Skeletal muscle satellite cell (primary cell): ENCODE data around the gene PALLD.

Source experiments
- H3K27me3 ChIP-seq: 2 replicates; pipeline ENCODE4 v1.7.0; 2013; ENCODE audit warnings: low read length; ENCODE audit not compliant: control insufficient read depth, insufficient read depth
- H3K36me3 ChIP-seq: 2 replicates; pipeline ENCODE4 v1.7.0; 2013; ENCODE audit warnings: mild to moderate bottlenecking, control low read depth, low read length; ENCODE audit not compliant: insufficient read depth
- H3K4me1 ChIP-seq: 2 replicates; pipeline ENCODE4 v1.7.0; 2013; ENCODE audit warnings: low read length; ENCODE audit not compliant: control insufficient read depth, insufficient read depth
- H3K4me2 ChIP-seq: 2 replicates; pipeline ENCODE4 v1.7.0; 2013; ENCODE audit warnings: mild to moderate bottlenecking, low read length
- H3K4me3 ChIP-seq: 2 replicates; pipeline ENCODE4 v1.7.0; 2013; ENCODE audit warnings: low read length
- H3K9ac ChIP-seq: 2 replicates; pipeline ENCODE4 v1.7.0; 2013; ENCODE audit warnings: mild to moderate bottlenecking, low read depth, low read length, moderate library complexity
- H3K9me3 ChIP-seq: replicated peaks from 2 replicates; pipeline ENCODE4 v1.7.0; 2013; ENCODE audit warnings: mild to moderate bottlenecking, control low read depth, low read length

Gene PALLD

GRCh38 chr4:168614281-168615057 lies 117.6 kb downstream of the PALLD start:
- no peaks in the 10 kb centered on the region for H3K9me3 ChIP-seq
- H3K36me3 ChIP-seq: no peaks in the 10 kb centered on the region
- H3K4me2 ChIP-seq: peak overlapping the region; percentile 34
- peaks cover 80% of the 10 kb centered on the region for H3K4me1 ChIP-seq
- H3K9ac ChIP-seq: peak overlapping the region; percentile 70
- H3K4me3 ChIP-seq: no peak overlapping the region
- H3K27me3 ChIP-seq: no peaks in the 10 kb centered on the region

- H3K4me2 ChIP-seq: peak overlapping the region; percentile 34
- H3K36me3 ChIP-seq: no peaks in the 10 kb centered on the region
- no peaks in the 10 kb centered on the region for H3K27me3 ChIP-seq
- H3K4me3 ChIP-seq: no peak overlapping the region
- no peaks in the 10 kb centered on the region for H3K9me3 ChIP-seq
- peaks cover 85% of the 10 kb centered on the region for H3K4me1 ChIP-seq
- peak overlapping the region; percentile 70 for H3K9ac ChIP-seq
Observed at GRCh38 chr4:168615294-168616065, 118.6 kb downstream of the PALLD start.

- peaks cover 82% of the 10 kb centered on the region for H3K4me1 ChIP-seq
- no peaks in the 10 kb centered on the region for H3K36me3 ChIP-seq
- peak overlapping the region; percentile 15 for H3K4me3 ChIP-seq
- H3K9me3 ChIP-seq: no peaks in the 10 kb centered on the region
- H3K9ac ChIP-seq: peak overlapping the region; percentile 83
- H3K4me2 ChIP-seq: peak overlapping the region; percentile 54
- H3K27me3 ChIP-seq: no peaks in the 10 kb centered on the region
Observed at GRCh38 chr4:168618577-168619265, 121.9 kb downstream of the PALLD start.

- H3K4me2 ChIP-seq: peak overlapping the region; percentile 54
- no peaks in the 10 kb centered on the region for H3K27me3 ChIP-seq
- H3K9ac ChIP-seq: peak overlapping the region; percentile 83
- H3K36me3 ChIP-seq: no peaks in the 10 kb centered on the region
- no peaks in the 10 kb centered on the region for H3K9me3 ChIP-seq
- peaks cover 82% of the 10 kb centered on the region for H3K4me1 ChIP-seq
- peak overlapping the region; percentile 15 for H3K4me3 ChIP-seq
Observed at GRCh38 chr4:168619266-168619631, 122.4 kb downstream of the PALLD start.

- Histone ChIP-seq H3K9me3 (no peaks in the 10 kb centered on the region), H3K9ac (peak overlapping the region; percentile 87), H3K4me3 (no peak overlapping the region)
Observed at GRCh38 chr4:168621806-168622589, 125.1 kb downstream of the PALLD start.

GRCh38 chr4:168622600-168622999 lies 125.7 kb downstream of the PALLD start:
- Histone ChIP-seq H3K4me2 (peak overlapping the region; percentile 58), H3K9me3 (no peaks in the 10 kb centered on the region), H3K4me1 (peaks cover 62% of the 10 kb centered on the region), H3K27me3 (no peaks in the 10 kb centered on the region), H3K4me3 (no peak overlapping the region), H3K36me3 (no peaks in the 10 kb centered on the region), H3K9ac (peak overlapping the region; percentile 87)

More at GRCh38 chr4:168621806-168622589, 125.1 kb downstream of the PALLD start:
- Histone ChIP-seq H3K27me3 (no peaks in the 10 kb centered on the region), H3K4me2 (peak overlapping the region; percentile 58), H3K36me3 (no peaks in the 10 kb centered on the region), H3K4me1 (peaks cover 63% of the 10 kb centered on the region)

GRCh38 chr4:168623011-168623410 lies 126.2 kb downstream of the PALLD start:
- peak overlapping the region; percentile 87 for H3K9ac ChIP-seq
- H3K4me2 ChIP-seq: peak overlapping the region; percentile 58
- no peak overlapping the region for H3K4me3 ChIP-seq
- no peaks in the 10 kb centered on the region for H3K9me3 ChIP-seq
- no peaks in the 10 kb centered on the region for H3K27me3 ChIP-seq
- H3K36me3 ChIP-seq: no peaks in the 10 kb centered on the region
- peaks cover 58% of the 10 kb centered on the region for H3K4me1 ChIP-seq

- no peaks in the 10 kb centered on the region for H3K36me3 ChIP-seq
- no peaks in the 10 kb centered on the region for H3K27me3 ChIP-seq
- peaks cover 53% of the 10 kb centered on the region for H3K4me1 ChIP-seq
- H3K9ac ChIP-seq: peak overlapping the region; percentile 87
- no peaks in the 10 kb centered on the region for H3K9me3 ChIP-seq
- no peak overlapping the region for H3K4me2 ChIP-seq
- H3K4me3 ChIP-seq: no peak overlapping the region
Observed at GRCh38 chr4:168623484-168623883, 126.6 kb downstream of the PALLD start.

- H3K4me2 ChIP-seq: no peak overlapping the region
- peaks cover 38% of the 10 kb centered on the region for H3K4me1 ChIP-seq
- H3K27me3 ChIP-seq: no peaks in the 10 kb centered on the region
- no peaks in the 10 kb centered on the region for H3K9me3 ChIP-seq
- no peaks in the 10 kb centered on the region for H3K36me3 ChIP-seq
- H3K4me3 ChIP-seq: no peak overlapping the region
- H3K9ac ChIP-seq: no peak overlapping the region
Observed at GRCh38 chr4:168628251-168628650, 131.4 kb downstream of the PALLD start.

GRCh38 chr4:168629566-168629965 lies 132.7 kb downstream of the PALLD start:
- Histone ChIP-seq H3K36me3 (no peaks in the 10 kb centered on the region), H3K9ac (peak overlapping the region; percentile 97), H3K4me2 (peak overlapping the region; percentile 80), H3K4me3 (peak overlapping the region; percentile 86), H3K4me1 (peaks cover 28% of the 10 kb centered on the region), H3K27me3 (no peaks in the 10 kb centered on the region), H3K9me3 (no peaks in the 10 kb centered on the region)
